Endothelial cell (in vitro differentiated cells): ENCODE measurements around the gene DPYSL4. TPM values are rescaled to one million over a fixed set of nuclear protein-coding genes. Genes with fewer than 3 reads are reported as not detected.

Source experiments
- DNase-seq: peaks from one replicate; pipeline ENCODE4 v3.0.0; 2021; ENCODE audit warnings: low spot score
- H3K27ac Mint-ChIP-seq: one replicate; pipeline ENCODE4 v1.8.0; 2021; ENCODE audit warnings: mixed read lengths, inconsistent platforms; ENCODE audit not compliant: unreplicated experiment
- H3K27me3 Mint-ChIP-seq: one replicate; pipeline ENCODE4 v1.8.0; 2021; ENCODE audit warnings: mild to moderate bottlenecking, moderate library complexity, mixed read lengths, inconsistent platforms; ENCODE audit not compliant: unreplicated experiment
- H3K36me3 Mint-ChIP-seq: one replicate; pipeline ENCODE4 v1.8.0; 2021; ENCODE audit warnings: mild to moderate bottlenecking, low read depth, mixed read lengths, inconsistent platforms; ENCODE audit not compliant: unreplicated experiment
- H3K4me1 Mint-ChIP-seq: one replicate; pipeline ENCODE4 v1.8.0; 2021; ENCODE audit warnings: mild to moderate bottlenecking, mixed read lengths, inconsistent platforms; ENCODE audit not compliant: unreplicated experiment
- H3K4me3 Mint-ChIP-seq: one replicate; pipeline ENCODE4 v1.8.0; 2021; ENCODE audit warnings: mild to moderate bottlenecking, mixed read lengths, inconsistent platforms; ENCODE audit not compliant: unreplicated experiment
- H3K9me3 Mint-ChIP-seq: one replicate; pipeline ENCODE4 v1.8.0; 2021; ENCODE audit warnings: mixed read lengths, inconsistent platforms; ENCODE audit not compliant: unreplicated experiment
- CTCF ChIP-seq: fragments of 200-600 bp; sonication (generic); IDR thresholded peaks from one replicate; pipeline ENCODE4 v1.5.0; 2021; ENCODE audit warnings: antibody characterized with exemption; ENCODE audit not compliant: unreplicated experiment
- long read RNA-seq: library from polyadenylated mRNA; unstranded; transcript quantifications from one replicate; pipeline ENCODE4 v2.0.0, GENCODE V29; 2020; ENCODE audit not compliant: unreplicated experiment
- total RNA-seq: library from RNA; stranded (reverse); fragmentation: NEBNext Ultra II Directional; extraction: Animal tissue kit (Norgen Biotek cat#: 25700); gene quantifications from one replicate; pipeline ENCODE4 v1.2.1, GENCODE V29; 2021; ENCODE audit not compliant: unreplicated experiment

The DPYSL4 gene
- 15.0 TPM for total RNA-seq
- long read RNA-seq, transcript DPYSL4-201 (14 exons, 2,729 nt) = major isoform, 8 of 9 reads
- long read RNA-seq, partial matches to known transcripts = 0 of 9 reads
- long read RNA-seq, other reads (novel, unspliced or antisense) = 1 of 9 reads

- H3K27ac Mint-ChIP-seq = no peak within 1 kb of the TSS
- H3K36me3 Mint-ChIP-seq = peaks cover 5% of the 10 kb centered on the region
- no peak for TF ChIP-seq CTCF
- H3K4me3 Mint-ChIP-seq = no peak within 1 kb of the TSS
- peaks cover 17% of the 10 kb centered on the region for H3K27me3 Mint-ChIP-seq
- no peak for DNase-seq
- H3K9me3 Mint-ChIP-seq = no peaks in the 10 kb centered on the region
- H3K4me1 Mint-ChIP-seq = peaks cover 3% of the 10 kb centered on the region
Observed at GRCh38 chr10:132186488-132187429, at the start of gene DPYSL4. Gene DPYSL4 (plus strand): TSS chr10:132186948. CDS start chr10:132187064, 116 bp downstream.

- no peak overlapping the region for H3K4me3 Mint-ChIP-seq
- H3K9me3 Mint-ChIP-seq = no peaks in the 10 kb centered on the region
- no peaks in the 10 kb centered on the region for H3K36me3 Mint-ChIP-seq
Observed at GRCh38 chr10:132137111-132138072, 49.4 kb upstream of the DPYSL4 start.

GRCh38 chr10:132138133-132138532 is 48.6 kb upstream of the DPYSL4 start:
- Mint-ChIP-seq H3K4me3 (no peak overlapping the region), H3K4me1 (no peaks in the 10 kb centered on the region), H3K9me3 (no peaks in the 10 kb centered on the region), H3K27me3 (peaks cover 6% of the 10 kb centered on the region), H3K27ac (no peak overlapping the region), H3K36me3 (no peaks in the 10 kb centered on the region)
- DNase-seq = no peak
- no peak for TF ChIP-seq CTCF

More at GRCh38 chr10:132137111-132138072, 49.4 kb upstream of the DPYSL4 start:
- DNase-seq = no peak
- peaks cover 6% of the 10 kb centered on the region for H3K27me3 Mint-ChIP-seq
- no peak for TF ChIP-seq CTCF
- H3K4me1 Mint-ChIP-seq = no peaks in the 10 kb centered on the region
- no peak overlapping the region for H3K27ac Mint-ChIP-seq

GRCh38 chr10:132138596-132138995 is 48.2 kb upstream of the DPYSL4 start:
- Mint-ChIP-seq H3K27ac (no peak overlapping the region), H3K27me3 (peaks cover 8% of the 10 kb centered on the region), H3K36me3 (no peaks in the 10 kb centered on the region), H3K4me3 (no peak overlapping the region), H3K9me3 (no peaks in the 10 kb centered on the region), H3K4me1 (peaks cover 3% of the 10 kb centered on the region)
- no peak for TF ChIP-seq CTCF
- DNase-seq = no peak
